ENCODE measurements around the gene ACTR3. TPM values are rescaled to one million over a fixed set of nuclear protein-coding genes. Genes with fewer than 3 reads are reported as not detected.

Gene ACTR3
- total RNA-seq, 1 experiment from 2014 or later, result 180 TPM

DNA sequence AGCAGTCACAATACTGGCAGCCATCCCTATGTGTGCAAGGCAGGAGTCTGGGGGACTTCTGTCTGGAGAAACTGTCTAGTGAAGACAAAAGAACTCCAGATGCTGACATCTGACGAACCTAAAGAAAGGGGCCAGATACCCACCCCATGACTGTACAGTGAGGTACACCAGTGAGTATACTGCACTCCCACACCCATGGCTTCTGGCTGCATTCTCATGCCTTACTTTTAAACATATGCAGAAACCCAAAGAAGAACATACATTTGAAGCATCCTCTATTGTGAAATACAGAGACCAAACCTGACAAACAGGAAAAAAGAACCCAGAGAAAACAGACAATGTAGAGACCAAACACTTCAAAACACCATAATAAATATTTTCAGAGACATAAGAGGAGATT, 102.2 kb downstream of the ACTR3 start:
- H2AFZ ChIP-seq (ENCODE audit: low read length), result no peak overlapping the region
- no peak overlapping the region for H2BK12ac ChIP-seq (ENCODE audit: insufficient read length, low read depth, low read length)
- no peaks in the 10 kb centered on the region for H3K36me3 Mint-ChIP-seq (ENCODE audit: insufficient read depth in 1 of 3, low read depth in 3 of 3)
- no peak overlapping the region for H3K4ac ChIP-seq (ENCODE audit: low read depth, low read length)
- no peak overlapping the region for H2AK5ac ChIP-seq (ENCODE audit: insufficient read length, low read length)
- no peak overlapping the region for H2BK15ac ChIP-seq (ENCODE audit: low read depth, low read length)
- peaks cover 4% of the 10 kb centered on the region; the same call in 1 of the 2 replicates for H3K27me3 Mint-ChIP-seq (ENCODE audit: low read depth)
- no peak overlapping the region for H3K9ac ChIP-seq (ENCODE audit: extremely low read depth, insufficient read length, low read length)
- H3K23ac ChIP-seq (ENCODE audit: insufficient read length, low read depth, low read length), result no peak overlapping the region
- H3K9me3 ChIP-seq (ENCODE audit: control insufficient read depth, low read depth, low read length), result no peaks in the 10 kb centered on the region
- TF ChIP-seq CTCF (conservative IDR thresholded peaks at IDR 0.05), result no peak
- no peaks in the 10 kb centered on the region for H4K20me1 ChIP-seq (ENCODE audit: control insufficient read depth, insufficient read depth, insufficient read length)
- H2BK120ac ChIP-seq (ENCODE audit: low read depth, low read length, poor library complexity, severe bottlenecking), result no peak overlapping the region
- no peak overlapping the region for H4K8ac ChIP-seq (replicated peaks; ENCODE audit: insufficient read length, low read depth, low read length)
- DNase-seq, result no peak
- no peaks in the 10 kb centered on the region for H3K4me1 ChIP-seq (ENCODE audit: insufficient read depth, low read length)
- no peak overlapping the region for H3K56ac ChIP-seq (ENCODE audit: insufficient read length, low read depth, low read length)
- H3K18ac ChIP-seq (ENCODE audit: insufficient read length, low read depth, low read length), result no peak overlapping the region
- no peak overlapping the region for H3K14ac ChIP-seq (ENCODE audit: insufficient read depth, low read length)
- no peak overlapping the region for H3K27ac ChIP-seq (ENCODE audit: insufficient read length, low read depth, low read length)
- no CpG with 5 or more reads among the region's 1 CpG for WGBS (ENCODE audit: extremely low coverage, insufficient read length, low lambda C conversion rate)
- H2BK5ac ChIP-seq (ENCODE audit: insufficient read length, low read length), result no peak overlapping the region
- no peaks in the 10 kb centered on the region for H3K79me1 ChIP-seq (ENCODE audit: insufficient read depth, low read depth, low read length, poor library complexity, severe bottlenecking)
- no peak overlapping the region for H2BK20ac ChIP-seq (ENCODE audit: low read depth, low read length, poor library complexity, severe bottlenecking)
- H4K91ac ChIP-seq (ENCODE audit: insufficient read length, low read depth, low read length), result no peak overlapping the region
- no peaks in the 10 kb centered on the region for H3K4me1 Mint-ChIP-seq
- no peaks in the 10 kb centered on the region for H3K23me2 ChIP-seq (ENCODE audit: insufficient read length, low read depth, low read length, poor library complexity, severe bottlenecking)
- H3K9me3 Mint-ChIP-seq, result peaks cover 2 to 3% of the 10 kb centered on the region in 2 experiments; a peak in 1 of 5 replicates
- no peaks in the 10 kb centered on the region for H3K79me2 ChIP-seq (ENCODE audit: insufficient read depth, low read length)
- H3K27me3 ChIP-seq (ENCODE audit: insufficient read depth, low read length), result no peaks in the 10 kb centered on the region
- no peak overlapping the region for H3T11ph ChIP-seq (ENCODE audit: low read length)
- no peak overlapping the region for H4K5ac ChIP-seq (ENCODE audit: insufficient read length, low read depth, low read length)
- H3K4me2 ChIP-seq (ENCODE audit: insufficient read depth, insufficient read length, low read length), result no peak overlapping the region
- H3K27ac Mint-ChIP-seq, result no peak overlapping the region
- H3K4me3 Mint-ChIP-seq, result no peak overlapping the region
